Loucy (cell line): Measurements from ENCODE around the gene ARHGAP26.

ENCODE experiments used
- H2AFZ ChIP-seq: fragments of 200-600 bp; sonication (generic); 2 replicates; pipeline ENCODE4 v1.6.0; 2016; ENCODE audit warnings: antibody characterized with exemption, mild to moderate bottlenecking, low read length, moderate library complexity
- H3F3A ChIP-seq: fragments of 200-600 bp; 2 replicates; pipeline ENCODE4 v1.6.0; 2016; ENCODE audit warnings: antibody characterized with exemption, low read depth, mild to moderate bottlenecking
- H3K27me3 ChIP-seq: fragments of 200-600 bp; sonication (generic); 2 replicates; pipeline ENCODE4 v1.6.1; 2014; ENCODE audit warnings: low read length, mild to moderate bottlenecking; ENCODE audit not compliant: insufficient read depth, poor library complexity, severe bottlenecking
- H3K36me3 ChIP-seq: fragments of 200-600 bp; sonication (generic); 2 replicates; pipeline ENCODE4 v1.6.1; 2016; ENCODE audit warnings: low read length; ENCODE audit not compliant: insufficient read depth
- H3K4me1 ChIP-seq: fragments of 200-600 bp; sonication (generic); 2 replicates; pipeline ENCODE4 v1.5.1; 2014; ENCODE audit warnings: low read length, mild to moderate bottlenecking; ENCODE audit not compliant: insufficient read depth, poor library complexity, severe bottlenecking
- H3K4me2 ChIP-seq: fragments of 200-600 bp; sonication (generic); 2 replicates; pipeline ENCODE4 v1.6.0; 2014; ENCODE audit warnings: antibody characterized with exemption, low read length, low read depth, mild to moderate bottlenecking; ENCODE audit not compliant: poor library complexity, severe bottlenecking
- H3K4me3 ChIP-seq: fragments of 200-600 bp; sonication (generic); 2 replicates; pipeline ENCODE4 v1.5.1; 2014; ENCODE audit warnings: low read length, mild to moderate bottlenecking, mixed read lengths; ENCODE audit not compliant: poor library complexity, severe bottlenecking
- H3K79me2 ChIP-seq: fragments of 200-600 bp; sonication (generic); 2 replicates; pipeline ENCODE4 v1.6.1; 2014; ENCODE audit warnings: low read length; ENCODE audit not compliant: insufficient read depth
- H3K9ac ChIP-seq: fragments of 200-600 bp; sonication (generic); 2 replicates; pipeline ENCODE4 v1.6.0; 2014; ENCODE audit warnings: mild to moderate bottlenecking, low read depth, low read length, moderate library complexity; ENCODE audit not compliant: poor library complexity, severe bottlenecking
- H3K9me2 ChIP-seq: fragments of 200-600 bp; sonication (generic); replicated peaks from 2 replicates; pipeline ENCODE4 v1.6.1; 2016; ENCODE audit warnings: low read depth, low read length, mixed read lengths
- H3K9me3 ChIP-seq: fragments of 200-600 bp; sonication (generic); 2 replicates; pipeline ENCODE4 v1.6.1; 2014; ENCODE audit warnings: mild to moderate bottlenecking, antibody characterized with exemption, low read length, low read depth; ENCODE audit not compliant: insufficient read depth
- H4K20me1 ChIP-seq: fragments of 200-600 bp; sonication (generic); 2 replicates; pipeline ENCODE4 v1.6.0; 2014; ENCODE audit warnings: antibody characterized with exemption, low read length, mild to moderate bottlenecking; ENCODE audit not compliant: insufficient read depth, poor library complexity, severe bottlenecking
- EZH2phosphoT487 ChIP-seq: fragments of 200-600 bp; IDR thresholded peaks from 2 replicates; pipeline ENCODE4 v1.6.1; 2018; ENCODE audit warnings: antibody characterized with exemption, mild to moderate bottlenecking, moderate library complexity, borderline replicate concordance
- TF ChIP-seq, protein P1 (sequence below): fragments of 200-600 bp; sonication (generic); conservative IDR thresholded peaks from 2 replicates; pipeline ENCODE4 v1.5.1; 2014; ENCODE audit warnings: mild to moderate bottlenecking, antibody characterized with exemption, low read length

Gene ARHGAP26

GRCh38 chr5:143251946-143252345 lies 481.8 kb downstream of the ARHGAP26 start:
- Histone ChIP-seq H4K20me1 (no peaks in the 10 kb centered on the region), H3K36me3 (no peaks in the 10 kb centered on the region), H3K9me3 (no peaks in the 10 kb centered on the region), H3K4me2 (no peak overlapping the region), H3K27me3 (no peaks in the 10 kb centered on the region), H2AFZ (no peak overlapping the region), H3K9me2 (no peaks in the 10 kb centered on the region), H3K79me2 (no peaks in the 10 kb centered on the region), H3F3A (no peaks in the 10 kb centered on the region), H3K4me3 (no peak overlapping the region), H3K9ac (no peak overlapping the region), H3K4me1 (no peaks in the 10 kb centered on the region)
- TF ChIP-seq EZH2phosphoT487 = no peak
- TF ChIP-seq, protein P1, sequence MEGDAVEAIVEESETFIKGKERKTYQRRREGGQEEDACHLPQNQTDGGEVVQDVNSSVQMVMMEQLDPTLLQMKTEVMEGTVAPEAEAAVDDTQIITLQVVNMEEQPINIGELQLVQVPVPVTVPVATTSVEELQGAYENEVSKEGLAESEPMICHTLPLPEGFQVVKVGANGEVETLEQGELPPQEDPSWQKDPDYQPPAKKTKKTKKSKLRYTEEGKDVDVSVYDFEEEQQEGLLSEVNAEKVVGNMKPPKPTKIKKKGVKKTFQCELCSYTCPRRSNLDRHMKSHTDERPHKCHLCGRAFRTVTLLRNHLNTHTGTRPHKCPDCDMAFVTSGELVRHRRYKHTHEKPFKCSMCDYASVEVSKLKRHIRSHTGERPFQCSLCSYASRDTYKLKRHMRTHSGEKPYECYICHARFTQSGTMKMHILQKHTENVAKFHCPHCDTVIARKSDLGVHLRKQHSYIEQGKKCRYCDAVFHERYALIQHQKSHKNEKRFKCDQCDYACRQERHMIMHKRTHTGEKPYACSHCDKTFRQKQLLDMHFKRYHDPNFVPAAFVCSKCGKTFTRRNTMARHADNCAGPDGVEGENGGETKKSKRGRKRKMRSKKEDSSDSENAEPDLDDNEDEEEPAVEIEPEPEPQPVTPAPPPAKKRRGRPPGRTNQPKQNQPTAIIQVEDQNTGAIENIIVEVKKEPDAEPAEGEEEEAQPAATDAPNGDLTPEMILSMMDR = no peak

GRCh38 chr5:143254819-143255218 lies 484.6 kb downstream of the ARHGAP26 start:
- H3K4me3 ChIP-seq = no peak overlapping the region
- H3K4me2 ChIP-seq = no peak overlapping the region
- H3K27me3 ChIP-seq = no peaks in the 10 kb centered on the region
- H4K20me1 ChIP-seq = no peaks in the 10 kb centered on the region
- H3K9me3 ChIP-seq = no peaks in the 10 kb centered on the region
- no peaks in the 10 kb centered on the region for H3K4me1 ChIP-seq
- no peaks in the 10 kb centered on the region for H3K9me2 ChIP-seq
- no peaks in the 10 kb centered on the region for H3K36me3 ChIP-seq
- H2AFZ ChIP-seq = no peak overlapping the region
- H3K9ac ChIP-seq = no peak overlapping the region
- no peak for TF ChIP-seq EZH2phosphoT487
- TF ChIP-seq, protein P1 = no peak
- H3K79me2 ChIP-seq = no peaks in the 10 kb centered on the region
- no peaks in the 10 kb centered on the region for H3F3A ChIP-seq

DNA sequence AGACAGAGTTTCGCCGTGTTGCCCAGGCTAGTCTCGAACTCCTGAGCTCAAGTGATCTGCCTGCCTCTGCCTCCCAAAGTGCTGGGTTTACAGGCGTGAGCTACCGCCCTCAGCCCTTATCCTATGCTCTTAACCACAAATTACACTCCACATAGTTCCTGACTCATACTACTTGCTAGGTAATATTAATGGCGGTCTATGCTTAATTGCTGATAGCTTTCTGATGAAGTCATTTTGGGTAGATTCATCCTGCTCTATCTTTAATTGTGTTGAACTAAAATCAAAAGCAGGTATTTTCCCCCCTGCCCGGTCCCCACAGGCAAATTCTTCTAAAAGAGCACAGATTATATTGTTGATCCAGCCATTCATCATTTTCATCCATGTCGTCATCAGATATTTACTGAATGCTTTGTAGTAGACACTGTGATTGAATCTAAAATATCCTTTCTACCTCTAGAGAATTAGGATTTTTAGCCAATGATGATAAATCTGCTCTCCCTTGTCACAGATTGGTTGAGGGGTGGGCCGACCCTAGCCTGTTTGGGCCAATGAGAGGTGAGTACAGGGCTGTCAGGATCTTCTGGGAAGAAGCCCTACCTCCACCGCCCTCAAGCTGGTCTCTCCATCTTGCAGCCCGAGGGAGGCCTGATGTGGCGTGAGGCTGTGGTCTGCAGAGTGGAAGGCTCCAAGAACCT lies 488.5 kb downstream of the ARHGAP26 start:
- H3K9me3 ChIP-seq = no peaks in the 10 kb centered on the region

More for the DNA sequence above, 488.5 kb downstream of the ARHGAP26 start:
- H3K79me2 ChIP-seq = no peaks in the 10 kb centered on the region
- no peaks in the 10 kb centered on the region for H3K9me2 ChIP-seq
- H3K4me1 ChIP-seq = no peaks in the 10 kb centered on the region
- no peak overlapping the region for H2AFZ ChIP-seq
- no peak overlapping the region for H3K4me3 ChIP-seq
- no peak overlapping the region for H3K9ac ChIP-seq
- H4K20me1 ChIP-seq = no peaks in the 10 kb centered on the region
- no peaks in the 10 kb centered on the region for H3F3A ChIP-seq
- no peak overlapping the region for H3K4me2 ChIP-seq
- H3K27me3 ChIP-seq = no peaks in the 10 kb centered on the region
- TF ChIP-seq, protein P1 = no peak
- TF ChIP-seq EZH2phosphoT487 = no peak
- no peaks in the 10 kb centered on the region for H3K36me3 ChIP-seq
